HL-60 (cell line): ENCODE measurements around the gene NTSR2.

ENCODE experiments used
- DNase-seq, 2 experiments: peaks; one replicate each; pipeline ENCODE4 v3.0.0-alpha.2; 2010 to 2020; ENCODE audit warnings: low read depth in 1 of 2, low spot score in 1 of 2
- H3K27ac ChIP-seq: fragments of 250-450 bp; sonication (Bioruptor Pico); replicated peaks from 2 replicates; pipeline ENCODE4 v1.5.1; 2020; ENCODE audit warnings: mild to moderate bottlenecking, moderate library complexity
- H3K27me3 ChIP-seq: fragments of 250-450 bp; sonication (Bioruptor Pico); 2 replicates; pipeline ENCODE4 v1.5.1; 2021; ENCODE audit warnings: mild to moderate bottlenecking, moderate library complexity; ENCODE audit not compliant: insufficient read depth, poor library complexity, severe bottlenecking
- H3K4me3 ChIP-seq: replicated peaks from 2 replicates; pipeline ENCODE4 v1.5.1; 2011; ENCODE audit warnings: mild to moderate bottlenecking, control low read depth, low read length; ENCODE audit not compliant: insufficient read depth
- GABPA ChIP-seq: IDR thresholded peaks from 2 replicates; pipeline ENCODE4 v1.6.1; 2012; ENCODE audit warnings: low read depth
- POLR2AphosphoS5 ChIP-seq: IDR thresholded peaks from 2 replicates; pipeline ENCODE4 v1.6.1; 2012; ENCODE audit warnings: low read depth
- SPI1 ChIP-seq: IDR thresholded peaks from 2 replicates; pipeline ENCODE4 v1.6.1; 2012; ENCODE audit warnings: low read depth, mild to moderate bottlenecking, borderline replicate concordance
- TF ChIP-seq, protein P1 (sequence below): IDR thresholded peaks from one replicate; pipeline ENCODE4 v1.5.1; 2011; ENCODE audit warnings: low read length, control low read depth, inconsistent platforms; ENCODE audit not compliant: insufficient read depth
- TF ChIP-seq, protein P2 (sequence below): IDR thresholded peaks from 2 replicates; pipeline ENCODE4 v1.6.1; 2012; ENCODE audit warnings: low read depth; ENCODE audit not compliant: insufficient replicate concordance

NTSR2 gene

DNA sequence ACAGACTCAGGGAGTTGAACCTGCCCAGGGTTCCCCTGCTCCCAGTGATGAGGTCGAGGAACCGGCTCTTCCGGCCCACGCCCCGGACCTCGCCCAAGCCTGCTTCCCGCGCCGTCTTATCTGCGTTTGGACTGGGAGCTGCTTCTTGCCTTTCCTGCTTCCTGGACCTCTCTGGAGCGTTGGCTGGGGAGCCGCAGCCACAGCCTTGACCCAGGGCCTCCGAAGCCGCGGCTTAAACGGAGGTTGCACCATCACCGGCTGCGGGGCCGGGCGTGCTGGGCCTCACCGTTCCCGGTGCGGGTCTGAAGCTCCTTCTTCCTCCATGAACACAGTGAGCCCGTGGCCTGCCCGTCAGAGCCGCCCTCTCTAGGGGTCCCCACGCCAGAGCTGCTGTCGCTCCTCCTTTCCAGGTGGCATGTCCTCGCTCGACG, 13.3 kb downstream of the NTSR2 start:
- DNase-seq = no peak
- H3K27me3 ChIP-seq = peaks cover 3% of the 10 kb centered on the region
- no peak overlapping the region for H3K4me3 ChIP-seq
- no peak for TF ChIP-seq GABPA
- TF ChIP-seq, protein P1, sequence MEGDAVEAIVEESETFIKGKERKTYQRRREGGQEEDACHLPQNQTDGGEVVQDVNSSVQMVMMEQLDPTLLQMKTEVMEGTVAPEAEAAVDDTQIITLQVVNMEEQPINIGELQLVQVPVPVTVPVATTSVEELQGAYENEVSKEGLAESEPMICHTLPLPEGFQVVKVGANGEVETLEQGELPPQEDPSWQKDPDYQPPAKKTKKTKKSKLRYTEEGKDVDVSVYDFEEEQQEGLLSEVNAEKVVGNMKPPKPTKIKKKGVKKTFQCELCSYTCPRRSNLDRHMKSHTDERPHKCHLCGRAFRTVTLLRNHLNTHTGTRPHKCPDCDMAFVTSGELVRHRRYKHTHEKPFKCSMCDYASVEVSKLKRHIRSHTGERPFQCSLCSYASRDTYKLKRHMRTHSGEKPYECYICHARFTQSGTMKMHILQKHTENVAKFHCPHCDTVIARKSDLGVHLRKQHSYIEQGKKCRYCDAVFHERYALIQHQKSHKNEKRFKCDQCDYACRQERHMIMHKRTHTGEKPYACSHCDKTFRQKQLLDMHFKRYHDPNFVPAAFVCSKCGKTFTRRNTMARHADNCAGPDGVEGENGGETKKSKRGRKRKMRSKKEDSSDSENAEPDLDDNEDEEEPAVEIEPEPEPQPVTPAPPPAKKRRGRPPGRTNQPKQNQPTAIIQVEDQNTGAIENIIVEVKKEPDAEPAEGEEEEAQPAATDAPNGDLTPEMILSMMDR = no peak
- no peak for TF ChIP-seq POLR2AphosphoS5
- no peak for TF ChIP-seq SPI1
- TF ChIP-seq, protein P2, sequence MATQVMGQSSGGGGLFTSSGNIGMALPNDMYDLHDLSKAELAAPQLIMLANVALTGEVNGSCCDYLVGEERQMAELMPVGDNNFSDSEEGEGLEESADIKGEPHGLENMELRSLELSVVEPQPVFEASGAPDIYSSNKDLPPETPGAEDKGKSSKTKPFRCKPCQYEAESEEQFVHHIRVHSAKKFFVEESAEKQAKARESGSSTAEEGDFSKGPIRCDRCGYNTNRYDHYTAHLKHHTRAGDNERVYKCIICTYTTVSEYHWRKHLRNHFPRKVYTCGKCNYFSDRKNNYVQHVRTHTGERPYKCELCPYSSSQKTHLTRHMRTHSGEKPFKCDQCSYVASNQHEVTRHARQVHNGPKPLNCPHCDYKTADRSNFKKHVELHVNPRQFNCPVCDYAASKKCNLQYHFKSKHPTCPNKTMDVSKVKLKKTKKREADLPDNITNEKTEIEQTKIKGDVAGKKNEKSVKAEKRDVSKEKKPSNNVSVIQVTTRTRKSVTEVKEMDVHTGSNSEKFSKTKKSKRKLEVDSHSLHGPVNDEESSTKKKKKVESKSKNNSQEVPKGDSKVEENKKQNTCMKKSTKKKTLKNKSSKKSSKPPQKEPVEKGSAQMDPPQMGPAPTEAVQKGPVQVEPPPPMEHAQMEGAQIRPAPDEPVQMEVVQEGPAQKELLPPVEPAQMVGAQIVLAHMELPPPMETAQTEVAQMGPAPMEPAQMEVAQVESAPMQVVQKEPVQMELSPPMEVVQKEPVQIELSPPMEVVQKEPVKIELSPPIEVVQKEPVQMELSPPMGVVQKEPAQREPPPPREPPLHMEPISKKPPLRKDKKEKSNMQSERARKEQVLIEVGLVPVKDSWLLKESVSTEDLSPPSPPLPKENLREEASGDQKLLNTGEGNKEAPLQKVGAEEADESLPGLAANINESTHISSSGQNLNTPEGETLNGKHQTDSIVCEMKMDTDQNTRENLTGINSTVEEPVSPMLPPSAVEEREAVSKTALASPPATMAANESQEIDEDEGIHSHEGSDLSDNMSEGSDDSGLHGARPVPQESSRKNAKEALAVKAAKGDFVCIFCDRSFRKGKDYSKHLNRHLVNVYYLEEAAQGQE = no peak
- H3K27ac ChIP-seq = no peak overlapping the region

DNA sequence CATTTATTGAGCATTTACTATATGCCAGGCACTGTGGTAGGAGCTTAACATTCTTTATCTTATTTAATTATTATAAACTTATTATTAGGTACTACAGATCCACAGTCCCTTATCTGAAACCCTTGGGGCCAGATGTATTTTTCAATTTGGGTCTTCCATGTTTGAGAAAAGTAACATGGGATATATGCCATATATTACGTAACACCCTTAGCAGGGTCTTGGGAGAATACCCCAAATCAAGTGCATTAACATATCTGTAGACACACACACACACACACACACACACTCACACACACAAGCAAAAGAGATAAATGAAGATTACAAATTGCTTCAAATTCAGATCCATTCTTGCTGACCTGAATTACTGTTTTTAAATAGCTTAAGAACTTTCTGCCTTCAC, 13.7 kb downstream of the NTSR2 start:
- no peak overlapping the region for H3K4me3 ChIP-seq
- H3K27ac ChIP-seq = no peak overlapping the region
- H3K27me3 ChIP-seq = peaks cover 3% of the 10 kb centered on the region
- no peak for DNase-seq
- TF ChIP-seq POLR2AphosphoS5 = no peak
- TF ChIP-seq, protein P1 = no peak
- no peak for TF ChIP-seq SPI1
- TF ChIP-seq GABPA = no peak
- TF ChIP-seq, protein P2 = no peak

DNA sequence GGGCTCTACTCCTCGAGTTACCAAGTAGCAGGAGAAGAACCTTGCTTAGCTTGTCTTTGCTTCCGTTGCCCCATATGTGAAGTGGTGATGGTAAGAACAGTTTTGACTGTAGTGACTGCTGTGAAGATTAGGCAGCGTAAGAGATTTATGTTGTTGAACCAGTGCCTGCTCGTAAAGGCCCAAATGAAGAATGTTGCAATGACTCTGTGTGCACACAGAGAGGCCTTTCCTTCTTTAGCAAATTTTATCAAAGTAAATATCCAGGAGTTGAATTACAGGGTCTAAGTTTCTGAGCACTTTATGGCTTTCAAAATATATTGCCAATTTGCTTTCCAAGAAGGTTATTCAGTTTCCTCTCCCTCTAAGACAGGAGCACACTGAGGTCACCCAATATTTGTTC, 14.5 kb downstream of the NTSR2 start:
- Histone ChIP-seq H3K4me3 (no peak overlapping the region), H3K27me3 (peaks cover 3% of the 10 kb centered on the region)

More for the DNA sequence above, 14.5 kb downstream of the NTSR2 start:
- no peak overlapping the region for H3K27ac ChIP-seq
- DNase-seq = no peak
- TF ChIP-seq POLR2AphosphoS5 = no peak
- no peak for TF ChIP-seq SPI1
- TF ChIP-seq, protein P2 = no peak
- TF ChIP-seq, protein P1 = no peak
- no peak for TF ChIP-seq GABPA
